SK-N-SH treated with all-trans-retinoic acid at 6 μM for 48 hours (cell line): ENCODE data around the gene UVSSA.

ENCODE experiments used
- ATAC-seq: fragments of 200-7000 bp; cut with Tn5 transposase; 3 replicates; pipeline ENCODE4 v1.9.1; 2020; ENCODE audit warnings: mild to moderate bottlenecking, moderate library complexity
- ARNTL ChIP-seq: fragments of 450-650 bp; formaldehyde crosslinking; IDR thresholded peaks from 2 replicates; pipeline ENCODE4 v1.5.0; 2020; ENCODE audit warnings: low read depth, mild to moderate bottlenecking, moderate library complexity, borderline replicate concordance
- BACH2 ChIP-seq: fragments of 250-450 bp; sonication (Bioruptor Pico); IDR thresholded peaks from 2 replicates; pipeline ENCODE4 v1.9.0; 2021; ENCODE audit warnings: mild to moderate bottlenecking, borderline replicate concordance
- CSDC2 ChIP-seq: fragments of 250-450 bp; sonication (Bioruptor Pico); IDR thresholded peaks from 2 replicates; pipeline ENCODE4 v1.5.0; 2020; ENCODE audit warnings: mild to moderate bottlenecking, moderate library complexity
- ESRRG ChIP-seq: fragments of 250-450 bp; sonication (Bioruptor Pico); IDR thresholded peaks from 2 replicates; pipeline ENCODE4 v1.6.1; 2021; ENCODE audit warnings: mild to moderate bottlenecking
- GLIS3 ChIP-seq: fragments of 250-450 bp; sonication (Bioruptor Pico); IDR thresholded peaks from 2 replicates; pipeline ENCODE4 v1.5.0; 2020; ENCODE audit warnings: mild to moderate bottlenecking, moderate library complexity
- ISL1 ChIP-seq: fragments of 250-450 bp; sonication (Bioruptor Pico); IDR thresholded peaks from 2 replicates; pipeline ENCODE4 v2.1.2; 2022; ENCODE audit warnings: mild to moderate bottlenecking, moderate library complexity
- OSR1 ChIP-seq: fragments of 250-450 bp; sonication (Bioruptor Pico); IDR thresholded peaks from 2 replicates; pipeline ENCODE4 v1.8.0; 2022; ENCODE audit warnings: moderate library complexity, mild to moderate bottlenecking, inconsistent platforms
- PPARA ChIP-seq: fragments of 250-450 bp; sonication (Bioruptor Pico); IDR thresholded peaks from 2 replicates; pipeline ENCODE4 v1.5.0; 2020; ENCODE audit warnings: mild to moderate bottlenecking, borderline replicate concordance
- SNAI2 ChIP-seq: fragments of 250-450 bp; sonication (Bioruptor Pico); IDR thresholded peaks from 2 replicates; pipeline ENCODE4 v1.5.0; 2020; ENCODE audit warnings: mild to moderate bottlenecking, moderate library complexity
- TCF4 ChIP-seq: fragments of 250-450 bp; sonication (Bioruptor Pico); IDR thresholded peaks from 2 replicates; pipeline ENCODE4 v1.8.0; 2021; ENCODE audit warnings: mild to moderate bottlenecking, moderate library complexity, borderline replicate concordance
- TOX ChIP-seq: fragments of 250-450 bp; sonication (Bioruptor Pico); IDR thresholded peaks from 2 replicates; pipeline ENCODE4 v1.8.0; 2021; ENCODE audit warnings: mild to moderate bottlenecking, moderate library complexity, borderline replicate concordance
- ZC3H10 ChIP-seq: fragments of 250-450 bp; sonication (Bioruptor Pico); IDR thresholded peaks from 2 replicates; pipeline ENCODE4 v1.5.1; 2021; ENCODE audit warnings: mild to moderate bottlenecking, moderate library complexity
- ZFP3 ChIP-seq: fragments of 250-450 bp; sonication (Bioruptor Pico); IDR thresholded peaks from 2 replicates; pipeline ENCODE4 v1.5.0; 2020; ENCODE audit warnings: mild to moderate bottlenecking, moderate library complexity
- ZFP30 ChIP-seq: fragments of 450-650 bp; formaldehyde crosslinking; IDR thresholded peaks from 2 replicates; pipeline ENCODE4 v1.5.0; 2022; ENCODE audit warnings: mild to moderate bottlenecking, moderate library complexity
- ZNF565 ChIP-seq: fragments of 450-650 bp; formaldehyde crosslinking; conservative IDR thresholded peaks from 2 replicates; pipeline ENCODE4 v1.5.0; 2020; ENCODE audit warnings: low read depth, mild to moderate bottlenecking, moderate library complexity
- ZNF70 ChIP-seq: fragments of 450-650 bp; formaldehyde crosslinking; IDR thresholded peaks from 2 replicates; pipeline ENCODE4 v1.5.0; 2020; ENCODE audit warnings: mild to moderate bottlenecking, moderate library complexity
- ZNF8 ChIP-seq: fragments of 450-650 bp; formaldehyde crosslinking; IDR thresholded peaks from 2 replicates; pipeline ENCODE4 v1.5.0; 2020; ENCODE audit warnings: mild to moderate bottlenecking, moderate library complexity
- TF ChIP-seq, protein P1 (sequence below): fragments of 250-450 bp; sonication (Bioruptor Pico); IDR thresholded peaks from 2 replicates; pipeline ENCODE4 v1.8.0; 2020; ENCODE audit warnings: mild to moderate bottlenecking, moderate library complexity, borderline replicate concordance
- TF ChIP-seq, protein P2 (sequence below): fragments of 250-450 bp; sonication (Bioruptor Pico); IDR thresholded peaks from 2 replicates; pipeline ENCODE4 v1.5.1; 2020; ENCODE audit warnings: low read depth, mild to moderate bottlenecking, moderate library complexity
- TF ChIP-seq, protein P3 (sequence below): fragments of 250-450 bp; sonication (Bioruptor Pico); IDR thresholded peaks from 2 replicates; pipeline ENCODE4 v1.8.0; 2021; ENCODE audit warnings: low read depth, mild to moderate bottlenecking, moderate library complexity, borderline replicate concordance
- TF ChIP-seq, protein P4 (sequence below): fragments of 250-450 bp; sonication (Bioruptor Pico); IDR thresholded peaks from 2 replicates; pipeline ENCODE4 v1.5.1; 2021; ENCODE audit warnings: mild to moderate bottlenecking, moderate library complexity

UVSSA gene

DNA sequence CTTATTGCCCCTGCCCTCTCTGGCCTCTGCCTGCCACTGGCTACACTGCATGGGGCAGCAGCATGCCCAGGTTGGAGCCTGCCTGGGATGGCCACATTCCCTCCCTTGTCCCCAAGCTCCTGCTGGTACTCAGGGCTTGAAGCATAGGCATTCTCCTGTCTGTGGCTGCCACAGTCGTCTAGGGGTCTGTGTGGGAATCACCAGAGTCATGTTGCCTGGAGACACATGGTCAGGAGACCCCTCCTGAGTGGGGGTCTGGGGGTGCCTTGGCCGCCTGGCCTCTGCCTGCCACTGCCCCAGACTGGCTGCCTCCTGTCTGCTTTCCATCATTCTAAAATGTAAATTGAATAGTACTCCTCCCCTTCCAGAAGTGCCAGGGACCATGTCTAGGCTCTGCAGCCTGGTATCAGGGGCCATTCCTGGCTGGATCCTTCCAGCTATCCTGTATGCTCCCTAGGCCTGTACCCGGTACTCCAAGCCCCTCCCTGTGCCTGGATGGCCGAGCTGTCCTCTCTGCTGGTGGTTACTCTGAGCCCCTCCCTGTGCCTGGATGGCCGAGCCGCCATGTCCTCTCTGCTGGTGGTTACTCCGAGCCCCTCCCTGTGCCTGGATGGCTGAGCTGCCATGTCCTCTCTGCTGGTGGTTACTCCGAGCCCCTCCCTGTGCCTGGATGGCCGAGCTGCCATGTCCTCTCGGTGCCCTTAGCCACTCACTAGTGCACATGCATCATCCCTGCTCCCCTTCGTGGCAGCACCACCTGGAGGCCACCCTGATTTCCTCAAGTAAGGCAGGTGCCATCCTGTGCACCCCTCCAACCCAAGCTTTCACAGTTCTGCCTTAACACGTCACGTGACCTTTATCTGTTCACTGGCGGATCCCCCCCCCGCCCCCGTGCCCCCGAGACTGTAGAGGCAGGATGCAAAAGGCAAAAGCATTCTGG lies 64.7 kb downstream of the UVSSA start:
- no peak for ATAC-seq
- no peak for TF ChIP-seq OSR1
- no peak for TF ChIP-seq BACH2
- no peak for TF ChIP-seq GLIS3 (CRISPR knock-in tag)
- no peak for TF ChIP-seq ZFP30 (CRISPR knock-in tag)
- no peak for TF ChIP-seq TOX
- TF ChIP-seq CSDC2 (CRISPR knock-in tag) = no peak
- TF ChIP-seq ZC3H10 (CRISPR knock-in tag) = no peak
- no peak for TF ChIP-seq SNAI2 (CRISPR knock-in tag)
- TF ChIP-seq, protein P1, sequence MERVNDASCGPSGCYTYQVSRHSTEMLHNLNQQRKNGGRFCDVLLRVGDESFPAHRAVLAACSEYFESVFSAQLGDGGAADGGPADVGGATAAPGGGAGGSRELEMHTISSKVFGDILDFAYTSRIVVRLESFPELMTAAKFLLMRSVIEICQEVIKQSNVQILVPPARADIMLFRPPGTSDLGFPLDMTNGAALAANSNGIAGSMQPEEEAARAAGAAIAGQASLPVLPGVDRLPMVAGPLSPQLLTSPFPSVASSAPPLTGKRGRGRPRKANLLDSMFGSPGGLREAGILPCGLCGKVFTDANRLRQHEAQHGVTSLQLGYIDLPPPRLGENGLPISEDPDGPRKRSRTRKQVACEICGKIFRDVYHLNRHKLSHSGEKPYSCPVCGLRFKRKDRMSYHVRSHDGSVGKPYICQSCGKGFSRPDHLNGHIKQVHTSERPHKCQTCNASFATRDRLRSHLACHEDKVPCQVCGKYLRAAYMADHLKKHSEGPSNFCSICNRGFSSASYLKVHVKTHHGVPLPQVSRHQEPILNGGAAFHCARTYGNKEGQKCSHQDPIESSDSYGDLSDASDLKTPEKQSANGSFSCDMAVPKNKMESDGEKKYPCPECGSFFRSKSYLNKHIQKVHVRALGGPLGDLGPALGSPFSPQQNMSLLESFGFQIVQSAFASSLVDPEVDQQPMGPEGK = no peak
- TF ChIP-seq ESRRG (CRISPR knock-in tag) = no peak
- TF ChIP-seq TCF4 = no peak
- TF ChIP-seq ZNF8 (CRISPR knock-in tag) = no peak
- no peak for TF ChIP-seq ISL1 (CRISPR knock-in tag)
- no peak for TF ChIP-seq ZNF565
- TF ChIP-seq ZFP3 (CRISPR knock-in tag) = no peak
- no peak for TF ChIP-seq ARNTL (CRISPR knock-in tag)
- TF ChIP-seq, protein P2, sequence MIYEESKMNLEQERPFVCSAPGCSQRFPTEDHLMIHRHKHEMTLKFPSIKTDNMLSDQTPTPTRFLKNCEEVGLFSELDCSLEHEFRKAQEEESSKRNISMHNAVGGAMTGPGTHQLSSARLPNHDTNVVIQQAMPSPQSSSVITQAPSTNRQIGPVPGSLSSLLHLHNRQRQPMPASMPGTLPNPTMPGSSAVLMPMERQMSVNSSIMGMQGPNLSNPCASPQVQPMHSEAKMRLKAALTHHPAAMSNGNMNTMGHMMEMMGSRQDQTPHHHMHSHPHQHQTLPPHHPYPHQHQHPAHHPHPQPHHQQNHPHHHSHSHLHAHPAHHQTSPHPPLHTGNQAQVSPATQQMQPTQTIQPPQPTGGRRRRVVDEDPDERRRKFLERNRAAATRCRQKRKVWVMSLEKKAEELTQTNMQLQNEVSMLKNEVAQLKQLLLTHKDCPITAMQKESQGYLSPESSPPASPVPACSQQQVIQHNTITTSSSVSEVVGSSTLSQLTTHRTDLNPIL (CRISPR knock-in tag) = no peak
- no peak for TF ChIP-seq ZNF70 (CRISPR knock-in tag)

DNA sequence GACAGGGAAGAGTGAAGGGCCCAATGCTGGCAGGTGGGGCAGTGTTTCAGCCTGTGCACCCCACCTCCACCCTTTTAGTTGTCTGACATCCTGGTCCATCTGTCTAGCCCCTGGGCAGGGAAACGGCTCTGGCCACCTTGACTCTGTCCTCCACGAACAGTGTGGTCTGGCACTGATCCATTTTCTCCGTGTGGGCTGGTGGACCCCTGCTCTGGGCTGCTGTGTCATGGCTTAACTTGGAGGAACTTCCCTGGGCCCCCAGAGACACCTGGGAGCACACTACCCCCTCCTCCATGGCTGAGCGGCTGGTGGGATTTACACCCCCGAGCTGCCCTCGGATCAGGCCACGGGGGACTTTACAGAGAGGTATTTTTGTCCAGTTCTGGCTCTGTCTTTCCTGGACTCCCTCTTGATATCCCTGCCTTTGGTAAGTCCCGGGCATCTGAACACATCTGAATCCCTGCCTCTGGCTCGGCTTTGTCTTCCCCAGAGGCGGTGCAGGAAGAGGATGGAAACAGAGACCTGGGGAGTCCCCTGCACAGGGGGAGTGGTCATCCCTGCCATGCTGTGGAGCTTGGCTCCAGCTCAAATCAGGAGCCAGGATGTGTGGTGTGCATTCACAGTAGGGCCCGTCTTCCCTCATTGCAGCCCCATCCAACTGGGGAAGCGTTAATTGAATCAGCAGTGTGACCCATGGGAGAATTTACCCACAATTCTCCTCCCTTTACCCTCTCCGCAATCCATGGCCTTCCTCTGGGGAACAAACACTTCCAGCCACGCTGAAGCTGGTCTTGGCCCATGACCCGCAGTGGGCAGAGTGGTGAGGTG lies 65.6 kb downstream of the UVSSA start:
- TF ChIP-seq CSDC2 (CRISPR knock-in tag) = no peak
- no peak for ATAC-seq

DNA sequence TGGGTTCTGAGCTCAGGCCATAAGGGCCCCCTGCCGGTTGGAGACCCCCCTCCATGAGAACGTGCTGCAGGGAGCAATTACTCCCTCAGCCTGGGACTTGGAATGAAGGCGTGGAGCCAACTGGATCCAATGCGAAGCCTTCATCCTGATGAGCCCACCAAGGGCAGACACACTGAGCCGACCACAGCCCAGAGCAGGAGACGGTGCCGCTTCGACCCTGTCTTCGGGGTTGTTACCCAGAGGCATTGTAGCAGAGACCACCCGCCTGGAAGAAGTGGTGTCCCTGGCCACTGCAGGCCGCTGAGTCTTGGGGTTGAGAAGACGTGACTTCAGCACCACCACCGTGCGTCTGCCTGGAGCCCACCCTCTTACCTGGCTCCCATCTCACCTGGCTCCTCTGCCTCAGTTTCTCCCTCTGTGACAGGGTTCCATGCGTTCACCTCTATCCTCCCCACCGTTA lies 66.2 kb downstream of the UVSSA start:
- ATAC-seq = no peak
- TF ChIP-seq ZNF70 (CRISPR knock-in tag) = no peak
- TF ChIP-seq ESRRG (CRISPR knock-in tag) = no peak
- TF ChIP-seq ZFP3 (CRISPR knock-in tag) = no peak
- no peak for TF ChIP-seq PPARA
- TF ChIP-seq, protein P3, sequence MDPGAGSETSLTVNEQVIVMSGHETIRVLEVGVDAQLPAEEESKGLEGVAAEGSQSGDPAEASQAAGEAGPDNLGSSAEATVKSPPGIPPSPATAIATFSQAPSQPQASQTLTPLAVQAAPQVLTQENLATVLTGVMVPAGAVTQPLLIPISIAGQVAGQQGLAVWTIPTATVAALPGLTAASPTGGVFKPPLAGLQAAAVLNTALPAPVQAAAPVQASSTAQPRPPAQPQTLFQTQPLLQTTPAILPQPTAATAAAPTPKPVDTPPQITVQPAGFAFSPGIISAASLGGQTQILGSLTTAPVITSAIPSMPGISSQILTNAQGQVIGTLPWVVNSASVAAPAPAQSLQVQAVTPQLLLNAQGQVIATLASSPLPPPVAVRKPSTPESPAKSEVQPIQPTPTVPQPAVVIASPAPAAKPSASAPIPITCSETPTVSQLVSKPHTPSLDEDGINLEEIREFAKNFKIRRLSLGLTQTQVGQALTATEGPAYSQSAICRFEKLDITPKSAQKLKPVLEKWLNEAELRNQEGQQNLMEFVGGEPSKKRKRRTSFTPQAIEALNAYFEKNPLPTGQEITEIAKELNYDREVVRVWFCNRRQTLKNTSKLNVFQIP (CRISPR knock-in tag) = no peak

DNA sequence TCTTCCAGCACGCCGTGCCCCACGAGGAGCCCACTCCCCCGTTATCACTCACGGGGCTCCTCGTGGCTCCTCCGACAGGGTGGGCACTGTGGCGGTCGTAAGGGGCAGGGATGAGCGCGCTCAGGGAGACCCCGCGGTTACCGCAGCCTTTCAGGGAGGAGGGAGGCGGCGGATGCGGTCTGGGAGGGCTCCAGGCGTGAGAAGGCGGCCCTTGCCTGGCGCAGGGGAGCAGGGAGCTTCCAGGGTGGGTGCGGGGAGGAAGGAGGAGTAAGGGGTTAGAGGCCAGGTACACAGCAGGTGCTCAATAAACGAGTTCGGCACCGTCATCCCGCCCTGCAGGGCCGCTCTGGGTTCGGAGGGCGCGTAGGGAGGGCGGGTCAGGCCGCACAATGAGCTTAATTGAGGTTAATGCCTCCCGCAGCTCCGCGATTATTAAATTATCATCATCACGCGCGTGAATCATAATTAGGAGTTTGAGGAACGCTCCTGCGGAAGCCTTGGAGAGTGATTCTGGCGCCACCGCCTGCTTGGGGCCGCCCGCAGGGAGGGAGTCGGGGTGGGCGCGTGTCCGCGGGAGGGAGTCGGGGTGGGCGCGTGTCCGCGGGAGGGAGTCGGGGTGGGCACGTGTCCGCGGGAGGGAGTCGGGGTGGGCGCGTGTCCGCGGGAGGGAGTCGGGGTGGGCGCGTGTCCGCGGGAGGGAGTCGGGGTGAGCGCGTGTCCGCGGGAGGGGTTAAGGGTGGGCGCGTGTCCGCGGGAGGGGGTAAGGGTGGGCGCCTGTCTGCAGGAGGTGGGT lies 66.9 kb downstream of the UVSSA start:
- ATAC-seq = no peak
- TF ChIP-seq ZNF565 (no peak), ZC3H10 (CRISPR knock-in tag) (no peak), SNAI2 (CRISPR knock-in tag) (no peak), TCF4 (no peak), PPARA (no peak), ZNF70 (CRISPR knock-in tag) (no peak), ISL1 (CRISPR knock-in tag) (no peak), ZNF8 (CRISPR knock-in tag) (no peak), OSR1 (no peak), TOX (no peak), ARNTL (CRISPR knock-in tag) (no peak)
- TF ChIP-seq, protein P1 = no peak
- TF ChIP-seq, protein P4, sequence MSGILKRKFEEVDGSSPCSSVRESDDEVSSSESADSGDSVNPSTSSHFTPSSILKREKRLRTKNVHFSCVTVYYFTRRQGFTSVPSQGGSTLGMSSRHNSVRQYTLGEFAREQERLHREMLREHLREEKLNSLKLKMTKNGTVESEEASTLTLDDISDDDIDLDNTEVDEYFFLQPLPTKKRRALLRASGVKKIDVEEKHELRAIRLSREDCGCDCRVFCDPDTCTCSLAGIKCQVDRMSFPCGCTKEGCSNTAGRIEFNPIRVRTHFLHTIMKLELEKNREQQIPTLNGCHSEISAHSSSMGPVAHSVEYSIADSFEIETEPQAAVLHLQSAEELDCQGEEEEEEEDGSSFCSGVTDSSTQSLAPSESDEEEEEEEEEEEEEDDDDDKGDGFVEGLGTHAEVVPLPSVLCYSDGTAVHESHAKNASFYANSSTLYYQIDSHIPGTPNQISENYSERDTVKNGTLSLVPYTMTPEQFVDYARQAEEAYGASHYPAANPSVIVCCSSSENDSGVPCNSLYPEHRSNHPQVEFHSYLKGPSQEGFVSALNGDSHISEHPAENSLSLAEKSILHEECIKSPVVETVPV = no peak
